Inflammatory macrophage treated with lipopolysaccharide for 4 hours (primary cell): ENCODE results near the gene WFIKKN2.

Experiments used
- DNase-seq: peaks from one replicate; pipeline ENCODE4 v3.0.0-alpha.2; 2020

WFIKKN2 gene

GRCh38 chr17:50882851-50883250, 47.5 kb downstream of the WFIKKN2 start:
- DNase-seq = no peak

GRCh38 chr17:50883850-50884438, 48.6 kb downstream of the WFIKKN2 start:
- peak; percentile 73 for DNase-seq

- no peak for DNase-seq
Observed at GRCh38 chr17:50884439-50885311, 49.3 kb downstream of the WFIKKN2 start.

- DNase-seq = no peak
Observed at GRCh38 chr17:50887705-50888245, 52.4 kb downstream of the WFIKKN2 start.

GRCh38 chr17:50889528-50890118, 54.2 kb downstream of the WFIKKN2 start:
- DNase-seq = no peak

GRCh38 chr17:50890675-50891516, 55.5 kb downstream of the WFIKKN2 start:
- DNase-seq = no peak

- DNase-seq = no peak
Observed at GRCh38 chr17:50891577-50891989, 56.2 kb downstream of the WFIKKN2 start.
